GM20431 (cell line): ENCODE measurements around the gene ZNF236.
"Not testable (repeated sequence)": the region's sequence is repeated elsewhere in the genome, so short reads cannot be mapped to it uniquely, and the experiment has no call there.

ENCODE experiments used
- in situ Hi-C: fragments of 300-500 bp; cut with MseI, MboI; formaldehyde crosslinking; loops from one replicate; pipeline ENCODE4 v1.15.0; 2020; ENCODE audit warnings: low sequenced_read_pairs; ENCODE audit not compliant: unreplicated experiment

ZNF236 gene

GRCh38 chr18:76936877-76937276, 114.5 kb downstream of the ZNF236 start:
- in situ Hi-C loops = no loop called here

- in situ Hi-C loops = no loop called here
These were observed 115.2 kb downstream of the ZNF236 start for GRCh38 chr18:76937597-76937996.

- in situ Hi-C loops = no loop called here
These were observed 116.3 kb downstream of the ZNF236 start for GRCh38 chr18:76938619-76939018.

- in situ Hi-C loops = no loop called here
These were observed 118.9 kb downstream of the ZNF236 start for GRCh38 chr18:76941284-76941683.

GRCh38 chr18:76943542-76944339, 121.4 kb downstream of the ZNF236 start:
- in situ Hi-C loops = no loop called here

GRCh38 chr18:76944346-76944745, 122.0 kb downstream of the ZNF236 start:
- in situ Hi-C loops = not testable (repeated sequence)

GRCh38 chr18:76948345-76948744, 126.0 kb downstream of the ZNF236 start:
- in situ Hi-C loops = no loop called here

GRCh38 chr18:76951456-76952247, 129.3 kb downstream of the ZNF236 start:
- in situ Hi-C loops = no loop called here

GRCh38 chr18:76952747-76953146, 130.4 kb downstream of the ZNF236 start:
- in situ Hi-C loops = no loop called here

- in situ Hi-C loops = no loop called here
These were observed 130.8 kb downstream of the ZNF236 start for GRCh38 chr18:76953156-76953555.

GRCh38 chr18:76953583-76954233, 131.4 kb downstream of the ZNF236 start:
- in situ Hi-C loops = no loop called here

- in situ Hi-C loops = no loop called here
These were observed 133.3 kb downstream of the ZNF236 start for GRCh38 chr18:76955524-76956170.

GRCh38 chr18:76956648-76957047, 134.3 kb downstream of the ZNF236 start:
- in situ Hi-C loops = no loop called here

GRCh38 chr18:76957384-76958355, 135.3 kb downstream of the ZNF236 start:
- in situ Hi-C loops = no loop called here

- in situ Hi-C loops = no loop called here
These were observed 136.5 kb downstream of the ZNF236 start for GRCh38 chr18:76958692-76959341.

- in situ Hi-C loops = no loop called here
These were observed 137.2 kb downstream of the ZNF236 start for GRCh38 chr18:76959605-76960004.

GRCh38 chr18:76960528-76961035, 138.2 kb downstream of the ZNF236 start:
- in situ Hi-C loops = no loop called here

GRCh38 chr18:76962851-76963250, 140.5 kb downstream of the ZNF236 start:
- in situ Hi-C loops = no loop called here

- in situ Hi-C loops = no loop called here
These were observed 141.6 kb downstream of the ZNF236 start for GRCh38 chr18:76963936-76964335.
